Measurements from ENCODE around the gene CARD8.

CARD8 gene

GRCh38 chr19:48258350-48258749, 2.6 kb upstream of the CARD8 start:
- DNase-seq (ENCODE audit: low read depth), result no peak
- no peak overlapping the region for H3K4me3 ChIP-seq (ENCODE audit: control insufficient read depth, low read depth, low read length)
- TF ChIP-seq CTCF (IDR thresholded peaks at IDR 0.05; ENCODE audit: control insufficient read depth, insufficient read depth, low read depth, low read length, missing control alignments), result no peak

- TF ChIP-seq CTCF (IDR thresholded peaks at IDR 0.05; ENCODE audit: control insufficient read depth, insufficient read depth, low read depth, low read length, missing control alignments), result no peak
These were observed 1.2 kb downstream of the CARD8 start for GRCh38 chr19:48254529-48254970.

GRCh38 chr19:48253999-48254398, 1.7 kb downstream of the CARD8 start:
- no peak for DNase-seq (ENCODE audit: low read depth)
- H3K4me3 ChIP-seq (ENCODE audit: control insufficient read depth, low read depth, low read length), result no peak overlapping the region
- no peak for TF ChIP-seq CTCF (IDR thresholded peaks at IDR 0.05; ENCODE audit: control insufficient read depth, insufficient read depth, low read depth, low read length, missing control alignments)

More at GRCh38 chr19:48254529-48254970, 1.2 kb downstream of the CARD8 start:
- no peak overlapping the region for H3K4me3 ChIP-seq (ENCODE audit: control insufficient read depth, low read depth, low read length)
- DNase-seq (ENCODE audit: low read depth), result no peak

GRCh38 chr19:48252609-48253008, 3.1 kb downstream of the CARD8 start:
- no peak for TF ChIP-seq CTCF (IDR thresholded peaks at IDR 0.05; ENCODE audit: control insufficient read depth, insufficient read depth, low read depth, low read length, missing control alignments)
- DNase-seq (ENCODE audit: low read depth), result no peak
- no peak overlapping the region for H3K4me3 ChIP-seq (ENCODE audit: control insufficient read depth, low read depth, low read length)

DNA sequence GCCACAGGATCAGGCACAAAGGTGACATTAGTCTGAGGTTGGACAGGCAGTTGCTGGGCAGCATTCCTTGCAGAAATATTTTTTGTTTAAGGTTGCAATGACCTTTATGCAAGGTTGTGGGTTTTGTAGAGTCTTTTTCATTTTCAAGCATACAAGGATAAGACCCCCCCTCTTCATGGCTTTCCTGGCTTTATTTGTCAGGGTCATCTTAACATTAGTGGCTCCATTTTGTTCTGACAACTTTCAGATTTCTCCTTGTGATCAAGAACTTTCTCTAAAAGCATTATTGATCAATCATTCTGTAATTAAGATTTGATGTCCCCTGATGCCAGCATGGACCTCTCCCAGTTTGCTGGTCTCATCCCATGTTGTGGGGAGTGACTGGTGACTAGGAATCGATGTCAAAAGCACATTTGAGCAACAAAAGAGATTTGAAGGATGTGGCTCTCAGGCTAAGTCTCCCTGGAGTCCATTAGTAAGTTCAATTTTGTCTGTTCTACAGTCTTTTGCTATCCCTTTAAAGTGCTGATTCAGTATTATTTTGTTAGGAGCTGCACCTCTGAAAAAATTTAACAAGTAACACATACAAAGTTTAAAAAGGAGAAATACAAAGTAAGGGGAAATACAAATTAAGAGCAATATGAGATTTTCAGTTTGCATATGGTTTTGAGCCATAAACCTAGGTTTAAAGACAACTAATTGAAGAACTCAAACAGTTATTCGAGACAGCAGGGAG, 5.3 kb downstream of the CARD8 start:
- H3K4me3 ChIP-seq (ENCODE audit: control insufficient read depth, low read depth, low read length), result no peak overlapping the region
- DNase-seq (ENCODE audit: low read depth), result no peak
- TF ChIP-seq CTCF (IDR thresholded peaks at IDR 0.05; ENCODE audit: control insufficient read depth, insufficient read depth, low read depth, low read length, missing control alignments), result no peak

- no peak for TF ChIP-seq CTCF (IDR thresholded peaks at IDR 0.05; ENCODE audit: control insufficient read depth, insufficient read depth, low read depth, low read length, missing control alignments)
- no peak overlapping the region for H3K4me3 ChIP-seq (ENCODE audit: control insufficient read depth, low read depth, low read length)
- DNase-seq (ENCODE audit: low read depth), result no peak
These were observed 6.2 kb downstream of the CARD8 start for GRCh38 chr19:48249502-48250014.

Measured in AG09309 (cell line).